Measurements from ENCODE around the gene PCDHB1.

GRCh38 chr5:141084487-141084989 is 33.4 kb downstream of the PCDHB1 start:
- TF ChIP-seq POLR2A (IDR thresholded peaks at IDR 0.05; ENCODE audit: low read length), result no peak
- no peak for TF ChIP-seq GATA1 (IDR thresholded peaks at IDR 0.05; ENCODE audit: low read depth, low read length)
